OCI-LY3 (cell line): ENCODE results near the gene KCNQ1.

Experiments
- EZH2phosphoT487 ChIP-seq: fragments of 200-600 bp; shearing (Covaris generic); IDR thresholded peaks from 2 replicates; pipeline ENCODE4 v1.6.1; 2018; ENCODE audit warnings: antibody characterized with exemption, mixed run types, low read depth
- TF ChIP-seq, protein P1 (sequence below): fragments of 200-600, 300-600 bp; sonication (generic); IDR thresholded peaks from 2 replicates; pipeline ENCODE4 v1.5.1; 2014; ENCODE audit warnings: antibody characterized with exemption, low read length, low read depth

DNA sequence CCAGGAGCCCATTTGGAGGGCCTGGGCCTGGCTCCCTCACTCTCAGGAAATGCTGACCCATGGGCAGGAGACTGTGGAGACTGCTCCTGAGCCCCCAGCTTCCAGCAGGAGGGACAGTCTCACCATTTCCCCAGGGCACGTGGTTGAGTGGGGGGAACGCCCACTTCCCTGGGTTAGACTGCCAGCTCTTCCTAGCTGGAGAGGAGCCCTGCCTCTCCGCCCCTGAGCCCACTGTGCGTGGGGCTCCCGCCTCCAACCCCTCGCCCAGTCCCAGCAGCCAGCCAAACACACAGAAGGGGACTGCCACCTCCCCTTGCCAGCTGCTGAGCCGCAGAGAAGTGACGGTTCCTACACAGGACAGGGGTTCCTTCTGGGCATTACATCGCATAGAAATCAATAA lies 403.7 kb downstream of the KCNQ1 start:
- TF ChIP-seq, protein P1, sequence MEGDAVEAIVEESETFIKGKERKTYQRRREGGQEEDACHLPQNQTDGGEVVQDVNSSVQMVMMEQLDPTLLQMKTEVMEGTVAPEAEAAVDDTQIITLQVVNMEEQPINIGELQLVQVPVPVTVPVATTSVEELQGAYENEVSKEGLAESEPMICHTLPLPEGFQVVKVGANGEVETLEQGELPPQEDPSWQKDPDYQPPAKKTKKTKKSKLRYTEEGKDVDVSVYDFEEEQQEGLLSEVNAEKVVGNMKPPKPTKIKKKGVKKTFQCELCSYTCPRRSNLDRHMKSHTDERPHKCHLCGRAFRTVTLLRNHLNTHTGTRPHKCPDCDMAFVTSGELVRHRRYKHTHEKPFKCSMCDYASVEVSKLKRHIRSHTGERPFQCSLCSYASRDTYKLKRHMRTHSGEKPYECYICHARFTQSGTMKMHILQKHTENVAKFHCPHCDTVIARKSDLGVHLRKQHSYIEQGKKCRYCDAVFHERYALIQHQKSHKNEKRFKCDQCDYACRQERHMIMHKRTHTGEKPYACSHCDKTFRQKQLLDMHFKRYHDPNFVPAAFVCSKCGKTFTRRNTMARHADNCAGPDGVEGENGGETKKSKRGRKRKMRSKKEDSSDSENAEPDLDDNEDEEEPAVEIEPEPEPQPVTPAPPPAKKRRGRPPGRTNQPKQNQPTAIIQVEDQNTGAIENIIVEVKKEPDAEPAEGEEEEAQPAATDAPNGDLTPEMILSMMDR, result no peak
- TF ChIP-seq EZH2phosphoT487, result no peak
